HCT116 (cell line): ENCODE results near the gene UCKL1. TPM values are rescaled to one million over a fixed set of nuclear protein-coding genes. Genes with fewer than 3 reads are reported as not detected.

Source experiments
- ATAC-seq: fragments of 200-7000 bp; cut with Tn5 transposase; 2 replicates; pipeline ENCODE4 v1.9.1; 2020; ENCODE audit warnings: mild to moderate bottlenecking, moderate library complexity
- BruUV-seq: library from RNA; stranded (reverse); fragments of 400-500 nt; replicated peaks from 2 replicates; lab custom pipeline; 2021; lab: Mats Ljungman, UMichigan
- CTCF ChIA-PET: fragments of 300-600 bp; sonication (Branson Sonifier 250); formaldehyde crosslinking; loops from one replicate; lab custom pipeline; 2021; ENCODE audit warnings: antibody characterized with exemption; lab: Charles Lee
- POLR2A ChIA-PET: fragments of 300-600, 350-600 bp; sonication (Branson Sonifier 250); formaldehyde crosslinking; loops from one replicate; lab custom pipeline; 2021; ENCODE audit warnings: antibody characterized with exemption; lab: Charles Lee
- RAD21 ChIA-PET, 2 experiments: fragments of 300-600 bp; sonication (Branson Sonifier 250); formaldehyde crosslinking; loops; one replicate each; lab custom pipeline; 2023; ENCODE audit warnings: low total read pairs in 2 of 2; ENCODE audit not compliant: uncharacterized antibody in 2 of 2, unreplicated experiment in 2 of 2, low non-redundant PET in 1 of 2; lab: Charles Lee
- DNase-seq: peaks from one replicate; pipeline ENCODE4 v3.0.0-alpha.2; 2010; ENCODE audit warnings: low read depth, low spot score
- H2AFZ ChIP-seq: fragments of 200-600 bp; shearing (Covaris generic), sonication (generic); 2 replicates; pipeline ENCODE4 v1.6.1; 2017; ENCODE audit warnings: low read depth, mixed run types, mixed read lengths, antibody characterized with exemption, low read length; ENCODE audit not compliant: poor library complexity, severe bottlenecking
- H3K27ac ChIP-seq: 2 replicates; pipeline ENCODE4 v1.5.1; 2012; ENCODE audit warnings: low read depth, low read length
- H3K27me3 ChIP-seq: fragments of 200-600 bp; sonication (generic); 2 replicates; pipeline ENCODE4 v1.6.1; 2016; ENCODE audit warnings: mixed run types, low read length, mixed read lengths; ENCODE audit not compliant: insufficient read depth
- H3K36me3 ChIP-seq, 2 experiments: fragments of 200-500 bp in 1 of 2; fragments of 200-600 bp in 1 of 2; sonication (Bioruptor generic) in 1 of 2; sonication (generic) in 1 of 2; 2 replicates each; pipeline versions ENCODE4 v1.5.1 to v1.6.1; 2014 to 2016; ENCODE audit warnings: low read length in 2 of 2, inconsistent platforms in 1 of 2, mixed read lengths in 1 of 2, mixed run types in 1 of 2; ENCODE audit not compliant: insufficient read depth in 2 of 2, control insufficient read depth in 1 of 2
- H3K4me1 ChIP-seq, 2 experiments: fragments of 200-600 bp in 1 of 2; sonication (generic) in 1 of 2; 2 replicates each; pipeline versions ENCODE4 v1.5.1 to v1.6.1; 2012 to 2017; ENCODE audit warnings: low read length in 2 of 2, inconsistent platforms in 1 of 2, mild to moderate bottlenecking in 1 of 2, mixed read lengths in 1 of 2, mixed run types in 1 of 2, moderate library complexity in 1 of 2; ENCODE audit not compliant: insufficient read depth in 2 of 2, control insufficient read depth in 1 of 2
- H3K4me2 ChIP-seq: fragments of 200-600 bp; sonication (generic); 2 replicates; pipeline ENCODE4 v1.6.1; 2017; ENCODE audit warnings: mixed run types, low read length, mixed read lengths
- H3K4me3 ChIP-seq, 2 experiments: fragments of 200-600 bp in 1 of 2; sonication (generic) in 1 of 2; replicated peaks in 1 of 2; 2 replicates each; pipeline ENCODE4 v1.5.1; 2011 to 2016; ENCODE audit warnings: low read length in 2 of 2, control low read depth in 1 of 2, low read depth in 1 of 2, mild to moderate bottlenecking in 1 of 2, mixed read lengths in 1 of 2, mixed run types in 1 of 2
- H3K79me2 ChIP-seq: fragments of 200-600 bp; sonication (generic); 2 replicates; pipeline ENCODE4 v1.6.1; 2017; ENCODE audit warnings: mild to moderate bottlenecking, mixed run types, low read length, moderate library complexity, mixed read lengths; ENCODE audit not compliant: insufficient read depth
- H3K9ac ChIP-seq: fragments of 200-600 bp; sonication (generic); 2 replicates; pipeline ENCODE4 v1.6.1; 2016; ENCODE audit warnings: low read length, mixed read lengths
- H3K9me2 ChIP-seq: fragments of 200-600 bp; sonication (generic), shearing (Covaris generic); 2 replicates; pipeline ENCODE4 v1.6.1; 2017; ENCODE audit warnings: mixed run types, mild to moderate bottlenecking, moderate library complexity; ENCODE audit not compliant: insufficient read depth
- H3K9me3 ChIP-seq, 2 experiments: fragments of 200-500 bp in 1 of 2; fragments of 200-600 bp in 1 of 2; sonication (Bioruptor generic) in 1 of 2; sonication (generic) in 1 of 2; 2 replicates each; pipeline ENCODE4 v1.6.1; 2014 to 2017; ENCODE audit warnings: low read length in 2 of 2, mixed read lengths in 2 of 2, inconsistent platforms in 1 of 2, low read depth in 1 of 2, mild to moderate bottlenecking in 1 of 2, mixed run types in 1 of 2, moderate library complexity in 1 of 2; ENCODE audit not compliant: control insufficient read depth in 1 of 2, insufficient read depth in 1 of 2
- H4K20me1 ChIP-seq: fragments of 200-600 bp; sonication (generic), shearing (Covaris generic); 2 replicates; pipeline ENCODE4 v1.6.1; 2017; ENCODE audit warnings: mixed run types, mild to moderate bottlenecking, moderate library complexity; ENCODE audit not compliant: insufficient read depth
- CBX3 ChIP-seq: IDR thresholded peaks from 2 replicates; pipeline ENCODE4 v1.6.1; 2012; ENCODE audit warnings: low read depth
- CEBPB ChIP-seq: IDR thresholded peaks from 2 replicates; pipeline ENCODE4 v1.6.1; 2012; ENCODE audit warnings: low read depth
- ELF1 ChIP-seq: IDR thresholded peaks from 2 replicates; pipeline ENCODE4 v1.6.1; 2012; ENCODE audit warnings: low read depth, borderline replicate concordance
- POLR2AphosphoS5 ChIP-seq: IDR thresholded peaks from 2 replicates; pipeline ENCODE4 v1.6.1; 2011; ENCODE audit warnings: mild to moderate bottlenecking, low read depth, low read length, moderate library complexity
- RAD21 ChIP-seq: IDR thresholded peaks from 2 replicates; pipeline ENCODE4 v1.6.1; 2012; ENCODE audit warnings: low read depth, mild to moderate bottlenecking
- SIN3A ChIP-seq: IDR thresholded peaks from 2 replicates; pipeline ENCODE4 v1.6.1; 2012; ENCODE audit warnings: low read depth
- YY1 ChIP-seq: IDR thresholded peaks from 2 replicates; pipeline ENCODE4 v1.6.1; 2011; ENCODE audit warnings: low read length, low read depth, moderate library complexity, mild to moderate bottlenecking; ENCODE audit not compliant: insufficient replicate concordance; ENCODE audit errors: extremely low read depth
- intact Hi-C: fragments of 100-400 bp; cut with micrococcal nuclease; formaldehyde crosslinking; loops from 2 replicates; pipeline ENCODE4 v1.10.0; 2022
- total RNA-seq: library from RNA; stranded (reverse); gene quantifications from one replicate; pipeline ENCODE4 v1.2.1, GENCODE V29; 2021; ENCODE audit not compliant: unreplicated experiment
- TF ChIP-seq, protein P1 (sequence below): IDR thresholded peaks from 2 replicates; pipeline ENCODE4 v1.6.1; 2012
- TF ChIP-seq, protein P2 (sequence below): IDR thresholded peaks from 2 replicates; pipeline ENCODE4 v1.6.1; 2012
- TF ChIP-seq, protein P3 (sequence below): IDR thresholded peaks from 2 replicates; pipeline ENCODE4 v1.6.1; 2012; ENCODE audit warnings: low read depth
- TF ChIP-seq, protein P4 (sequence below), 3 experiments: fragments of 200-600 bp in 1 of 3; sonication (generic) in 1 of 3; IDR thresholded peaks in 2 of 3; conservative IDR thresholded peaks in 1 of 3; 2 replicates each; pipeline ENCODE4 v1.5.1; 2012 to 2017; ENCODE audit warnings: low read depth in 2 of 3, low read length in 2 of 3, antibody characterized with exemption in 1 of 3, borderline replicate concordance in 1 of 3, control low read depth in 1 of 3, mild to moderate bottlenecking in 1 of 3, mixed read lengths in 1 of 3, mixed run types in 1 of 3, moderate library complexity in 1 of 3; ENCODE audit not compliant: insufficient read depth in 1 of 3
- TF ChIP-seq, protein P5 (sequence below): IDR thresholded peaks from 2 replicates; pipeline ENCODE4 v1.6.1; 2011; ENCODE audit warnings: mild to moderate bottlenecking, low read length, moderate library complexity; ENCODE audit not compliant: insufficient replicate concordance; ENCODE audit errors: extremely low read depth

UCKL1 gene
- total RNA-seq, 1 experiment from 2014 or later: 54.2 TPM

DNA sequence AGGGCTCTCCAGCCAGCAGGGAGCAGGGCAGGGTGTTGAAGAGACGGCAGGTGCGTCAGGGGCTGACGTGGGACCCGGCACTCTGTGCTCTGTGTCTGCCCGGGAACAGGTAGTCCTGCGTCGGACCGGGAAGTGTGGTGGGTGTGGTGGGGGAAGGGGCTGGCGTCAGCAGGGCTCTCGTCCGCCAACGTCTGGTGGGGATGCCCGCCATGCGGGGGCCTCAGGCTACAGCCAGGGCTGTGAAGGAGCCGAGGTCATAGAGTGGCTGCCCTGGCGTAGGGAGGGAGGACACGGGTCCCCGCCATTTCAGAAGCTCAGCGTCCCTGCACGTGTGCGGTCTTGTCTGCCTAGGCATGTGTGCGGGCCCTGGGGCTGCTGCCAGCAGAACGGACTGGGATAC, 36.0 kb downstream of the UCKL1 start:
- no peak overlapping the region for H3K27ac ChIP-seq
- DNase-seq: no peak
- POLR2A ChIA-PET: no interaction called here
- H2AFZ ChIP-seq: no peak overlapping the region
- peaks cover 78% of the 10 kb centered on the region for H3K79me2 ChIP-seq
- H3K9ac ChIP-seq: no peak overlapping the region
- RAD21 ChIA-PET: no interaction called here
- CTCF ChIA-PET: no interaction called here
- no peak overlapping the region for H3K4me3 ChIP-seq
- H3K36me3 ChIP-seq: peaks cover 4 to 13% of the 10 kb centered on the region in 2 experiments; a peak in 2 of 4 replicates
- H3K27me3 ChIP-seq: no peaks in the 10 kb centered on the region
- no TSS peak for BruUV-seq
- H3K9me3 ChIP-seq: no peaks in the 10 kb centered on the region
- no peaks in the 10 kb centered on the region for H3K9me2 ChIP-seq
- TF ChIP-seq, protein P1, sequence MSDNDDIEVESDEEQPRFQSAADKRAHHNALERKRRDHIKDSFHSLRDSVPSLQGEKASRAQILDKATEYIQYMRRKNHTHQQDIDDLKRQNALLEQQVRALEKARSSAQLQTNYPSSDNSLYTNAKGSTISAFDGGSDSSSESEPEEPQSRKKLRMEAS: no peak
- TF ChIP-seq YY1: no peak
- no peak for TF ChIP-seq RAD21
- no peak for TF ChIP-seq CBX3
- TF ChIP-seq ELF1: no peak
- TF ChIP-seq, protein P2, sequence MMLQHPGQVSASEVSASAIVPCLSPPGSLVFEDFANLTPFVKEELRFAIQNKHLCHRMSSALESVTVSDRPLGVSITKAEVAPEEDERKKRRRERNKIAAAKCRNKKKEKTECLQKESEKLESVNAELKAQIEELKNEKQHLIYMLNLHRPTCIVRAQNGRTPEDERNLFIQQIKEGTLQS: no peak
- TF ChIP-seq, protein P3, sequence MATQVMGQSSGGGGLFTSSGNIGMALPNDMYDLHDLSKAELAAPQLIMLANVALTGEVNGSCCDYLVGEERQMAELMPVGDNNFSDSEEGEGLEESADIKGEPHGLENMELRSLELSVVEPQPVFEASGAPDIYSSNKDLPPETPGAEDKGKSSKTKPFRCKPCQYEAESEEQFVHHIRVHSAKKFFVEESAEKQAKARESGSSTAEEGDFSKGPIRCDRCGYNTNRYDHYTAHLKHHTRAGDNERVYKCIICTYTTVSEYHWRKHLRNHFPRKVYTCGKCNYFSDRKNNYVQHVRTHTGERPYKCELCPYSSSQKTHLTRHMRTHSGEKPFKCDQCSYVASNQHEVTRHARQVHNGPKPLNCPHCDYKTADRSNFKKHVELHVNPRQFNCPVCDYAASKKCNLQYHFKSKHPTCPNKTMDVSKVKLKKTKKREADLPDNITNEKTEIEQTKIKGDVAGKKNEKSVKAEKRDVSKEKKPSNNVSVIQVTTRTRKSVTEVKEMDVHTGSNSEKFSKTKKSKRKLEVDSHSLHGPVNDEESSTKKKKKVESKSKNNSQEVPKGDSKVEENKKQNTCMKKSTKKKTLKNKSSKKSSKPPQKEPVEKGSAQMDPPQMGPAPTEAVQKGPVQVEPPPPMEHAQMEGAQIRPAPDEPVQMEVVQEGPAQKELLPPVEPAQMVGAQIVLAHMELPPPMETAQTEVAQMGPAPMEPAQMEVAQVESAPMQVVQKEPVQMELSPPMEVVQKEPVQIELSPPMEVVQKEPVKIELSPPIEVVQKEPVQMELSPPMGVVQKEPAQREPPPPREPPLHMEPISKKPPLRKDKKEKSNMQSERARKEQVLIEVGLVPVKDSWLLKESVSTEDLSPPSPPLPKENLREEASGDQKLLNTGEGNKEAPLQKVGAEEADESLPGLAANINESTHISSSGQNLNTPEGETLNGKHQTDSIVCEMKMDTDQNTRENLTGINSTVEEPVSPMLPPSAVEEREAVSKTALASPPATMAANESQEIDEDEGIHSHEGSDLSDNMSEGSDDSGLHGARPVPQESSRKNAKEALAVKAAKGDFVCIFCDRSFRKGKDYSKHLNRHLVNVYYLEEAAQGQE: no peak
- no peak for TF ChIP-seq POLR2AphosphoS5
- no peak for TF ChIP-seq CEBPB
- no peak for TF ChIP-seq SIN3A
- TF ChIP-seq, protein P4, sequence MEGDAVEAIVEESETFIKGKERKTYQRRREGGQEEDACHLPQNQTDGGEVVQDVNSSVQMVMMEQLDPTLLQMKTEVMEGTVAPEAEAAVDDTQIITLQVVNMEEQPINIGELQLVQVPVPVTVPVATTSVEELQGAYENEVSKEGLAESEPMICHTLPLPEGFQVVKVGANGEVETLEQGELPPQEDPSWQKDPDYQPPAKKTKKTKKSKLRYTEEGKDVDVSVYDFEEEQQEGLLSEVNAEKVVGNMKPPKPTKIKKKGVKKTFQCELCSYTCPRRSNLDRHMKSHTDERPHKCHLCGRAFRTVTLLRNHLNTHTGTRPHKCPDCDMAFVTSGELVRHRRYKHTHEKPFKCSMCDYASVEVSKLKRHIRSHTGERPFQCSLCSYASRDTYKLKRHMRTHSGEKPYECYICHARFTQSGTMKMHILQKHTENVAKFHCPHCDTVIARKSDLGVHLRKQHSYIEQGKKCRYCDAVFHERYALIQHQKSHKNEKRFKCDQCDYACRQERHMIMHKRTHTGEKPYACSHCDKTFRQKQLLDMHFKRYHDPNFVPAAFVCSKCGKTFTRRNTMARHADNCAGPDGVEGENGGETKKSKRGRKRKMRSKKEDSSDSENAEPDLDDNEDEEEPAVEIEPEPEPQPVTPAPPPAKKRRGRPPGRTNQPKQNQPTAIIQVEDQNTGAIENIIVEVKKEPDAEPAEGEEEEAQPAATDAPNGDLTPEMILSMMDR (IDR thresholded peaks at IDR 0.05 in 2 of 3, conservative IDR thresholded peaks at IDR 0.05 in 1 of 3; ENCODE audit: borderline replicate concordance in 1 of 3, insufficient read depth in 1 of 3, low read depth in 2 of 3, low read length in 2 of 3): no peak
- TF ChIP-seq, protein P5, sequence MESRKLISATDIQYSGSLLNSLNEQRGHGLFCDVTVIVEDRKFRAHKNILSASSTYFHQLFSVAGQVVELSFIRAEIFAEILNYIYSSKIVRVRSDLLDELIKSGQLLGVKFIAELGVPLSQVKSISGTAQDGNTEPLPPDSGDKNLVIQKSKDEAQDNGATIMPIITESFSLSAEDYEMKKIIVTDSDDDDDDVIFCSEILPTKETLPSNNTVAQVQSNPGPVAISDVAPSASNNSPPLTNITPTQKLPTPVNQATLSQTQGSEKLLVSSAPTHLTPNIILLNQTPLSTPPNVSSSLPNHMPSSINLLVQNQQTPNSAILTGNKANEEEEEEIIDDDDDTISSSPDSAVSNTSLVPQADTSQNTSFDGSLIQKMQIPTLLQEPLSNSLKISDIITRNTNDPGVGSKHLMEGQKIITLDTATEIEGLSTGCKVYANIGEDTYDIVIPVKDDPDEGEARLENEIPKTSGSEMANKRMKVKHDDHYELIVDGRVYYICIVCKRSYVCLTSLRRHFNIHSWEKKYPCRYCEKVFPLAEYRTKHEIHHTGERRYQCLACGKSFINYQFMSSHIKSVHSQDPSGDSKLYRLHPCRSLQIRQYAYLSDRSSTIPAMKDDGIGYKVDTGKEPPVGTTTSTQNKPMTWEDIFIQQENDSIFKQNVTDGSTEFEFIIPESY: no peak
- TF ChIP-seq, all 23 proteins: peak for 0
- Histone ChIP-seq H4K20me1 (no peaks in the 10 kb centered on the region), H3K4me2 (no peak overlapping the region), H3K4me1 (no peaks in the 10 kb centered on the region)
- intact Hi-C loops: no loop called here
- no peak for ATAC-seq
